Uterus (tissue), 4 donors: Measurements from ENCODE around the gene NPFFR1. TPM values are rescaled to one million over a fixed set of nuclear protein-coding genes. Genes with fewer than 3 reads are reported as not detected.
A peak's percentile ranks its signal among the peaks of the same experiment; 100 is the strongest.

Source experiments
- DNase-seq, 2 donors: peaks; one replicate each; pipeline ENCODE4 v3.0.0-alpha.2; 2019 to 2020
- H3K27ac ChIP-seq, 2 donors: fragments of 200-600 bp; sonication (generic); 1 replicate in 1 of 2; 2 replicates in 1 of 2; pipeline ENCODE4 v1.5.1; 2016 to 2018
- H3K27me3 ChIP-seq, 2 donors: fragments of 200-600 bp; sonication (generic); one replicate each; pipeline ENCODE4 v1.5.1; 2018 to 2019; ENCODE audit warnings: control low read depth in 1 of 2
- H3K36me3 ChIP-seq, 2 donors: fragments of 200-600 bp; sonication (generic); one replicate each; pipeline ENCODE4 v1.5.1; 2019; ENCODE audit warnings: control low read depth in 1 of 2
- H3K4me1 ChIP-seq, 2 donors: fragments of 200-600 bp; sonication (generic); one replicate each; pipeline ENCODE4 v1.5.1; 2018 to 2019; ENCODE audit warnings: control low read depth in 1 of 2
- H3K4me3 ChIP-seq, 2 donors: fragments of 200-600 bp; sonication (generic); 1 replicate in 1 of 2; 2 replicates in 1 of 2; pipeline ENCODE4 v1.5.1; 2018 to 2019; ENCODE audit warnings: mild to moderate bottlenecking in 1 of 2
- H3K9me3 ChIP-seq, 2 donors: fragments of 200-600 bp; sonication (generic); one replicate each; pipeline ENCODE4 v1.5.1; 2019; ENCODE audit warnings: control low read depth in 1 of 2
- POLR2A ChIP-seq, 2 donors: fragments of 450-650 bp; IDR thresholded peaks; one replicate each; pipeline ENCODE4 v1.6.1; 2016; ENCODE audit warnings: antibody characterized with exemption in 2 of 2, mild to moderate bottlenecking in 1 of 2, moderate library complexity in 1 of 2
- intact Hi-C: fragments of 100-400 bp; cut with DNase I; formaldehyde crosslinking; loops from one replicate; pipeline ENCODE4 v1.15.1; 2023; ENCODE audit warnings: low total_unique reads
- total RNA-seq, 4 donors: library from RNA; depleted of rRNA in 3 of 4; stranded (reverse); fragments of >200 nt in 3 of 4; gene quantifications; one replicate each; pipeline versions ENCODE4 v1.1.0 to v1.2.4, GENCODE V29; 2014 to 2023
- TF ChIP-seq, protein P1 (sequence below), 4 experiments: fragments of 200-600 bp in 2 of 4; fragments of 450-650 bp in 2 of 4; sonication (generic) in 2 of 4; IDR thresholded peaks; one replicate each; pipeline ENCODE4 v1.5.1; 2016 to 2019; ENCODE audit warnings: antibody characterized with exemption in 4 of 4, mild to moderate bottlenecking in 2 of 4, moderate library complexity in 1 of 4
- donor health status: DM: yes; HTN: yes; CAD: no.

The NPFFR1 gene
- total RNA-seq, 4 donors from 2014 or later = 0.43 to 2.1 TPM; not detected in 2

DNA sequence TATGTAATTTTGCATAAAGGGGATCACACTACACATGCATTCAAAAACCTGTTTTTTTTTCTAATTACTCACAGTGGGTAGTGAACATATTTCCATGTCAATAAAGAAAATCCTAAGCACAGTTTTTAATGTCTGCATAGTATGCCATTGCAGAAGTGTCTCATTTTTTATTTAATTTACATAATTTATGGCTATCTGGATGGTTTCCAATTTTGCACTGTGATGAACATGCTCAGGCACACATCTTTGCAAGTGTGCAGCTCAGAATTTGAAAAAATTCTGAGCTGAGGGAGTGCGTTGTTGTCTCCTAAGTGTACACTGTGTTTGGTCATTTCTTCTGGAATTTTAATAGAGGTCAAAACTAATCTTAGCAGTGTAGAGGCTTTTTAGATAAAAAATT is 2.2 kb downstream of the NPFFR1 start:
- intact Hi-C loops = no loop called here
- H3K9me3 ChIP-seq = no peaks in the 10 kb centered on the region
- no peak overlapping the region for H3K27ac ChIP-seq
- H3K4me1 ChIP-seq = peaks cover 0 to 6% of the 10 kb centered on the region in 2 donors
- H3K27me3 ChIP-seq = peaks cover 17 to 20% of the 10 kb centered on the region in 2 donors
- no peaks in the 10 kb centered on the region for H3K36me3 ChIP-seq
- no peak for TF ChIP-seq POLR2A (IDR thresholded peaks at IDR 0.05)
- TF ChIP-seq, protein P1, sequence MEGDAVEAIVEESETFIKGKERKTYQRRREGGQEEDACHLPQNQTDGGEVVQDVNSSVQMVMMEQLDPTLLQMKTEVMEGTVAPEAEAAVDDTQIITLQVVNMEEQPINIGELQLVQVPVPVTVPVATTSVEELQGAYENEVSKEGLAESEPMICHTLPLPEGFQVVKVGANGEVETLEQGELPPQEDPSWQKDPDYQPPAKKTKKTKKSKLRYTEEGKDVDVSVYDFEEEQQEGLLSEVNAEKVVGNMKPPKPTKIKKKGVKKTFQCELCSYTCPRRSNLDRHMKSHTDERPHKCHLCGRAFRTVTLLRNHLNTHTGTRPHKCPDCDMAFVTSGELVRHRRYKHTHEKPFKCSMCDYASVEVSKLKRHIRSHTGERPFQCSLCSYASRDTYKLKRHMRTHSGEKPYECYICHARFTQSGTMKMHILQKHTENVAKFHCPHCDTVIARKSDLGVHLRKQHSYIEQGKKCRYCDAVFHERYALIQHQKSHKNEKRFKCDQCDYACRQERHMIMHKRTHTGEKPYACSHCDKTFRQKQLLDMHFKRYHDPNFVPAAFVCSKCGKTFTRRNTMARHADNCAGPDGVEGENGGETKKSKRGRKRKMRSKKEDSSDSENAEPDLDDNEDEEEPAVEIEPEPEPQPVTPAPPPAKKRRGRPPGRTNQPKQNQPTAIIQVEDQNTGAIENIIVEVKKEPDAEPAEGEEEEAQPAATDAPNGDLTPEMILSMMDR (IDR thresholded peaks at IDR 0.05) = no peak
- DNase-seq = no peak
- H3K4me3 ChIP-seq = no peak overlapping the region

DNA sequence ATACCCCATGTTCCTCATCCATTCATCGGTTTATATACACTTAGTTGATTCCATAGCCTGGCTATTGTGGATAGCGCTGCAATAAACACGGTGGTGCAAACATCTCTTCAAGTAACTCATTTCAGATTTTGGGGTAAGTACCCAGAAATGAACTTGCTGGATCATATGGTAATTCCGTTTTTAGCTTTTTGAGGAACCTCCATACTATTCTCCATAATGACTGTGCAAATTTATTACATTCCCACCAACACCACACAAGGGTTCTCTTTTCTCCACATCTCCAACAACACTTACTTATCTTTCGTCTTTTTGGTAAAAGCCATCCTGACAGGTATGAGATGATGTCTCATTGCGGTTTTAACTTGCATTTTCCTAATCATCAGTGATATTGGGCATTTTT is 3.7 kb downstream of the NPFFR1 start:
- no peak for DNase-seq
- H3K27ac ChIP-seq = no peak overlapping the region
- H3K27me3 ChIP-seq = peaks cover 12 to 17% of the 10 kb centered on the region in 2 donors
- intact Hi-C loops = no loop called here
- no peak for TF ChIP-seq POLR2A (IDR thresholded peaks at IDR 0.05)
- TF ChIP-seq, protein P1 (IDR thresholded peaks at IDR 0.05) = no peak
- no peak overlapping the region for H3K4me3 ChIP-seq
- no peaks in the 10 kb centered on the region for H3K9me3 ChIP-seq
- H3K36me3 ChIP-seq = no peaks in the 10 kb centered on the region
- H3K4me1 ChIP-seq = peaks cover 0 to 6% of the 10 kb centered on the region in 2 donors

DNA sequence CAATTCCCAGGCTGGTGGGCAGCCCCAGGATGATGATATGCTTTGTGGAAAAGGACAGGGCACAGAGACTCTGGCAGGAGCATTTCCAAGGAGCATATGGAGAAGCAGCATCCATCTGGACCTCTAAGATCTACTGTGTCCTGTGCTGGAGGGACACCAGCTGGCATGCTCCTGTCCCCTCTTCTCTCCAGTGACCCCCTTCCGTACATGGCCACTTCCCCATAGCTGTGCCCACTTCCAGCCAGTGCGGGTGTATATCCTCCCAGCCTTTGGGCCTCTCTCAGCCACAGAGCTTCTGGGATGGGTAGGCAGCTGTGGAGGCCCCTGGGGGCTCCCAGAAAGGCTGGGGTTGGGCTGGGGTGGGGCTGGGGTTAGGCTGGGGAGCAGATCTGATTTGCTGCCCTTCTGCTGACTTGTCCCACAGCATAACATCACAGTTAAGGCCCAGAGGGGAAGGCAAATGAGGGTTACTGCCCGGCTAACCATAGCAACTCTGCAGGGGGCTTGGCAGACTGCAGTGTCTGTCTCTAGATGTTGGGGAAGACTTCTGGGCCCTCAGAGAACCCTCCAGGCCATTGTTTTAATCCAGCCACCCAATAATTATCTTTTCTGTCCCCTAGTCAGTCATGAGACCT is 6.3 kb downstream of the NPFFR1 start:
- H3K27ac ChIP-seq = no peak overlapping the region
- TF ChIP-seq, protein P1 (IDR thresholded peaks at IDR 0.05) = no peak
- DNase-seq = peak in 1 of 2 donors; percentile 3
- no peaks in the 10 kb centered on the region for H3K36me3 ChIP-seq
- intact Hi-C loops = no loop called here
- no peaks in the 10 kb centered on the region for H3K27me3 ChIP-seq
- no peaks in the 10 kb centered on the region for H3K9me3 ChIP-seq
- no peaks in the 10 kb centered on the region for H3K4me1 ChIP-seq
- H3K4me3 ChIP-seq = no peak overlapping the region

DNA sequence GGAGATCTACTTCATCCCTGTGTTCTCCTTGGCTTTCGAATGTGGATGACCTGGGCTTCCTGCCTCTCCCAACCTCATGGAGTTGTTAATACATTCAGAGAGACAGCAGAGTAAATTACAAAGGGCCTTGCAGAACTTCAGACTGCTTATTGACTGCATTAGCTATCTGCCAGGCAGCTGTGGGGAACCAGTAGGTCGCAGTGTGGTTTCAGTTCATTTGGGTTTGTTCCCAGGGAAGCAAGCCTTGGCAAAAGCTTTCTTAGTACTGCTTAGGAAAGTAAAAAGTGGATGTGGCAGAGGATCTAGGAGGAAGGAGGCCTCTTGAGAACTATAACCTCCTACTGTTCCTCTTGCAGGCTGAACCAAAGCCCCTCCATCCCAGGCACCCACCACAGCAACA is 9.2 kb downstream of the NPFFR1 start:
- peak in 1 of 2 donors; percentile 21 for DNase-seq
- Histone ChIP-seq H3K27ac (no peak overlapping the region), H3K36me3 (no peaks in the 10 kb centered on the region), H3K9me3 (no peaks in the 10 kb centered on the region), H3K4me3 (no peak overlapping the region), H3K27me3 (no peaks in the 10 kb centered on the region), H3K4me1 (no peaks in the 10 kb centered on the region)
- intact Hi-C loops = no loop called here
- TF ChIP-seq, protein P1 (IDR thresholded peaks at IDR 0.05) = no peak
- TF ChIP-seq POLR2A (IDR thresholded peaks at IDR 0.05) = no peak

DNA sequence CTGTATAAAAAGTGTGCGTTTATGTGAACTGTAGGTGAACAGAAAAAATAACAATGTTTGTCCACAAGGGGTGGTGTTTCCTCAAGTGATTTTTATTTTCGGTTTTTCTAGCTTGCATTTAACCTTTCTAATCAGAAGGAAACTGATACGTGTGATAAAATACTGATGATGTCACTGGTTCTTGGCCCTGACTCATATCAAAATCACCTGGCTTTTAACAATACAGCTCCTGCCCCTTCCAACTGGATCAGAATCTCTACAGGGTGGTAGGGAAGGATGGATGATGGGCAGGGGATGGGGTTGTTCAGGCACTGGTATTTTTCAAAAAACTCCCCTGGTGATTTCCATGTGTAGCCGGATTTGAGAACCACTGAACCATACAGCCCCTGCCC is 10.9 kb downstream of the NPFFR1 start:
- Histone ChIP-seq H3K27ac (no peak overlapping the region), H3K4me3 (no peak overlapping the region), H3K36me3 (no peaks in the 10 kb centered on the region), H3K27me3 (no peaks in the 10 kb centered on the region), H3K4me1 (no peaks in the 10 kb centered on the region), H3K9me3 (no peaks in the 10 kb centered on the region)
- intact Hi-C loops = no loop called here
- DNase-seq = no peak
- TF ChIP-seq, protein P1 (IDR thresholded peaks at IDR 0.05) = peak; percentile 43 to 60 (median 55)
- TF ChIP-seq POLR2A (IDR thresholded peaks at IDR 0.05) = no peak
